HG02852 (cell line): ENCODE data around the gene PCTP.

ENCODE experiments used
- ATAC-seq: cut with Tn5 transposase; IDR thresholded peaks from one replicate; pipeline ENCODE4 v1.9.1; 2021; ENCODE audit warnings: mild to moderate bottlenecking, moderate library complexity; ENCODE audit not compliant: unreplicated experiment

Gene PCTP

DNA sequence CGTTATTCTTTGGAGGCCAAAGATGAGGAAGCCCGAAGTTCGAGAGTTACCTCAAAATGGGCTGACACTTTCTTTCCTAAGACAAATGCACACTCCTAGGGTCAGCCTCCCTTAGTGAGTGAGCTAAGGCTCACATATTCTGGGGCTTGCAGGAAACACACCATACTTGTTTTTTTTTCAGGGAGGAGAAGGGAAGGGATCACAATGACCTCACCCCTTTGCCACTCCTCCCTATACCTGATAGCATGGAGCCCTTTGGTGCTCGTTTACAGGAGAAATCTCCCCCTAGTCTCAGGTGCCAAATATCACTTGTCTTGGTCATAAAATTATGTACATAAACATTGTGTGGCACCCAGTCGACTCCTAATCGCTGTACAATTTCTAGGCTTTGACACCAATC, 23.6 kb upstream of the PCTP start:
- ATAC-seq, result no peak

DNA sequence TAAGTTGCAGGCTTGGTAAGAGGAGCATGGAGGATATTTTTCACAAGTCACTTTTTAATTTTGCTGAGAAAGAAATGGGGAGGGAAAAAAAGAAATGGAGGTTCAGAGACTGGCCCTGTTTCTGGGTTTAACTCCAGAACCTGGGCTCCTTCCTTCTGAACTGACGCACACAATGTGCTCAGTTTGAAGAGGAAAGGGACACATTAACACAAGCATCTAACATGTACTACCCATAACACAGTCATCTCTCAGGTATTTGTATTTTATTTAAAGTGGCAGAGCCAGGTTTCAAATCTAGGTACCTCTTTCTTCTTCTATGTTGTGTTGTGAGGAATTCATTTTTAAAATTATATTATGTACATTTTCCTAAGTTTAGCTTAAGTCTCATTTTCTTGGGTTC, 22.9 kb upstream of the PCTP start:
- no peak for ATAC-seq

DNA sequence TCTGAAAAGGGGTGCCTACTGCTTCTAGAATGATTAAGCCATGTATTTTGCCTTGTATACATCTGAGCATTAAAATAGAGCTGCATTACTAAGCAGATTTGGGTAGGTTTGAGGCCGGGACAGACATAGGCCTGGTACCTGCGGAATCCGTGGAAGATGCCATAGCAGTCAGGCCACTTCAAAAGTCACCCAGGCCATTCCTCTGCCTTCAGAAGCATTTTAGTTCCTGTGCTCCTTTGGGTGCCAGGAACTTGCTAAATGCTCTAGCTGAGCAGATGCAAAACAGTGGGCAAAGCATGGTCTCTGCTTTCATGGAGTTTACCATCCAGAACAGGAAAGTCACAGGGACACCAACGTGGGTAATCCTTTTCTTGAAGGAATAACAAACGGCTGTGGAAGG, 22.5 kb upstream of the PCTP start:
- ATAC-seq, result no peak

DNA sequence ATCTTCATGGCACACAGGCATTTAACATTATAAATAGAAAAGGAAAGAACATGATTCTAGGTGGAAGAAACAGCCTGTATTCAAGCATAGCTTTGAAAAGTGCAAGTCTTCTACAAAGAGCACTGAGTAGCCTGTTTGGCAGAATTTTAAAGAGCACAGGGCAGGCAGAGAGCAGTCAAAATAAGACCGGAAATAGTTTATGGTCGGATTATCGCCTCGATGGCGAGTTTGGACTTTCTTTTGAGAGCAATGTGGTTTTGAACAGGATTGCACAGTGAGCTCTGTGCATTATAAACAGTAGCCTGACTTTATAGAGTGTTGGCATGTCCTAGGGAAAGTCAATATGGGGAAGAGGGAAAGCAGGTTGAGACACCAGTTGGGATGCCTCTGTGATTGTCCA, 22.0 kb upstream of the PCTP start:
- ATAC-seq, result no peak

DNA sequence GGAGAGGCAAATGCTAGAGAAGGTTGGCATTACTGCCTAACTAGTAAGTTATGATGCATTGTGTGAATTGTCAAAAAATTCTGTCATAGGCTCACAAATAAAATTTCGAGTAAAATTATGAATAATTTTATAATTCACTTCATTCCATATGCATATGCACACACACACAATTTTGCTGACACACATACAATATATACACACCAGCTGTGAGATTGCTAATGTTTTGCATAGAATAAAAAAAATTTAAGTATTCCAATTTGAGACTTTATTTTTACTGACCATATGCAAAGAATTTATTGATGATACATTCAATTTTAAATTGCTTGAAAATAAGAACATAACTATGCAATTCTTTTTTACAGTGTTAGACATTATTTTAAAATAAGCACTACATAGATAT, 21.4 kb upstream of the PCTP start:
- ATAC-seq, result no peak

DNA sequence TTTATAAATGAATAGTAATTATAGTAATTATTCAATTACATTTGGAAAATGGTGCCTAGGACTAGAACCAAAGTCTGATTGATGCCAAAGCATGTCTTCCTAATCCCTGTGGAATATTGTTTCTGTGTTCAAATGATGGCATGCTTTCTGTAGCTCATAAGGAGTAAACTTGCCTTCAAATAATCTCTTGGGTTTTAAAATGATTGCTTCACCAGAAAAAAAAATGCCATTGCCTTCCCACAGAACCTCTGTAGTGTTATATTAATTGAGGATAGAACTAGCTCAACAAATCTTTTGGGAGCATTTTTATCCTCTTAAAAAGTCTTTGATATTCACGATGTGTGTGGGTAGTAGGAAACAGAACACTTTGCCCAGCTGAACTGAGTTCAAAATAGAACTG, 20.5 kb upstream of the PCTP start:
- no peak for ATAC-seq

DNA sequence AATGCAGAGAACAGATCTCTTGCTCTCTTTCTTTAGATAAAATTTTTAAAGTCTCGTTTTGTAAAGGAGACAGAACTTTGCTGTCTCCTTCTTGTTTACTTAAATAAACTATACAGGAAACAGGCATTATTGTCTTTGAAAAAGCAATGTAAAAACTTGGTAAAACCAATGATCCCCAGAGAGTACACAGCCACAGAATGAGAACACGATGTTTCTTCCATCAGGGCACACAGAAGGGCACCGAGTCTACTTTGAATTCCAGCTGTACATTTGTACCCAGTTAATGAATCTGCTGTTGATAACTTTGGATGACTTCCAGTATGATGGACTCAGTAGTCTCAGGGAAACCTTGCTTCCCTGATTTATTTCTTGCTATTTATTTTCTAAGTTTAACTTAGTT, 20.0 kb upstream of the PCTP start:
- ATAC-seq, result no peak

DNA sequence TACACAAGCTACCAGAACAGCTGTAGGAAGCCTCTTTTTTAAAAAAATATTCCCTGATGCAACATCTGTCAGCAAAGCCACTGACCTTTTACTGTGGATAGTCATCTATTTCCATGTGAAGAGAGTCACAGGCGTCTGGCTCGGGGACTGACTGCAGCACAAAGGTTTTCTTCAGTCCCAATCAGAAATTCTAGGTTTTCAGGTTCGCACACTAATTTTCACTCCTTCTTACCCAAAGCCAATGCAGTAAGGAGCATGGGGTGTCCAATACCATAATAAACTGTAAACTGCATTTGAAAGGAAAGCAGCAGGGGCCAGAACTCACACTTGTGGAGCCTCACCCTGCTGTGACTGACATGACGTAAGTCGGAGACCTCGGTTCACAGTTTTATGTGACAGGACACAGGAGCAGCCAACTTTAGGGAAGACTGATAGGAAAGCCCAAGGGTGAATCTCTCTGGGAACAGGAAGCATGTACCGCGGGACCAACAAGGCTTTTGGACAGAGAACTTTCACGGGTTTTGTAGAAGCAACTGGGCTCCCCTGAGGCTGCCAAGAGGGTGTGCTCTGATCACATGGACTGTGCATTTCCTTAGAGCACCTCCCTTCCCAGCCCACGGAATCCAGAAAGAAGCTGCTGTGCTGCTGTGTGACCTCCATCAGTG, 19.1 kb upstream of the PCTP start:
- ATAC-seq, result no peak

DNA sequence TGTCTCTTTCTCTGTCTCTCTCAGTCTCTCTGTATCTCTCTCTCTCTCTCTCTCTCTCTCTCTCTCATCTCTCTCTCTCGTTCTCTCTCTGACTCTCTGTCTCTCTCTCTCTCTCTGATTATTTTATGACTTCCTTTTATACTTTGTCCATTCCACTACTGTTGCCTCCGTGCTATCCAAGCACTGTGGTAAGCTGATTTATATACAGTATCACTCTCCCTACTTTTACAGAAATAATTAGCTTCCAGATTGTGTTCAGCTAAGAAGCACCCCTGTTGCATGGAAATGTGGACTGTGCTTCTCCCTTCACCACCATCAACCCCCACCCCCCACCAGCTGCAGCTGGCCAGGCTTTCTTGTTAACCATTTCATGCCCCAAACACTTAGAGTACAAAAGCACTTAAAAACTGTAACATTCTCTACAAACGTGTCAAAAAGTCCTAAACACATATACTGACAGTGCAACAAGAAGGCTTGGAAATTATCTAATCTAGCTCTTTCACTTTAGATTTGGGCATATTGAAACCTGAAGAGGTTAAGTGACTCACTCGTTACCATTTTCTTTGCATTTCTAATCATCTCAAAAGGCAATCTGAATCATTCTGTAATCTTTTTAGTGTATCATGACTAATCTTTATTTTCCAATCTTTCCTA, 16.6 kb upstream of the PCTP start:
- peak; percentile 48 for ATAC-seq

DNA sequence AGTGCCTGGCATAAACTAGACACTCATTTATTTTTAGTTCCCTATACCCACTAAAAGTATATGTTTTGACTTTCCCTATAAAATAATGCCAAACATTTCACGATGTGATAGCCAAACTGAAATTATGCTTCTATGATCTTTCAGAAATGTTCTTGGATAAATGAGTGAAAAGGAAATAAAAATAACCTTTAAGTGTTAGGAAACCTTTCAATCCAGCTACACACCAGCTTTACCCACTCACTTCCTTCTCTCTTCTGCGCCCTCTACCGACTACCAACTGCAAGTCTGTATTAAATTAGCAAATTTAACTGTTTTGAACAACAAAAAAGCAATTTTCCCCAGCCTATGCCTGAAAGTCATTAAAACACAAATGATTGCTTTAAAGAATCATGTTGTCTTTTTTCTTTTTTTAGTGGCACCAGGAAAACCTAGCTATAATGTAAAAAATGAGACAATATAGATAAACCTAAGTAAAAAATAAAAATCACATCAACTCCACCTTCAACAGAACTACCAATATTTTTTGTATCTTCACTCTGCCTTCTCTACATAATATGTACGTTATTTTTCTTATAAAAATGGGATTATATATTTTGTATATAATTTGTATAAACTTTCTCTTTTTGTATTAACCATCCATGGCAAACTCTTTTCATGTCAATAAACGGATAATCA, 15.0 kb upstream of the PCTP start:
- no peak for ATAC-seq

DNA sequence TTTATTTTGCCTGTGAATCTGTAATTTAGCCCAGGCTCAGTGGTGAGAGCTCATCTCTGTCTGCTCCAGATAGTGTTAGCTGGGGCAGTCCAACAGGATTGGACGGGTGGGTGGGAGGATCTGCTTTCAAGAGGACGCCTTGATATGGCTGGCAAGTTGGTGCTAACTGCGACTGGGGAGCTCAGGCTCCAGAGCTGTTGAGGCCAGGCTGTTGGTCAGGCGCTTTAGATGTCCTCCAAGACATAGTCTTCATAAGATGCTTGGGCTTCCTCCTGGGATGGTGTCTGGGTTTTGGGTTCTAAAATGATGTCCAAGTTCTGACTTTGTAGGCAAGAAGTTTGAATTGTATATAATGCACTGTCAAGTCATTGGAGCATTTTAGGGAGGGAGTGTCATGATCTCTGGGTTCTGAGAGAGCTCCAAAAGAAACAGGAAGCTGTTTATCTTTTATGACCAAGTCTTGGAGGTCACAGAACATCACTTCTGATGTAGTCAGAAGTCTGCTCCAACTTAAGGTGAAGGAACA, 12.8 kb upstream of the PCTP start:
- no peak for ATAC-seq

DNA sequence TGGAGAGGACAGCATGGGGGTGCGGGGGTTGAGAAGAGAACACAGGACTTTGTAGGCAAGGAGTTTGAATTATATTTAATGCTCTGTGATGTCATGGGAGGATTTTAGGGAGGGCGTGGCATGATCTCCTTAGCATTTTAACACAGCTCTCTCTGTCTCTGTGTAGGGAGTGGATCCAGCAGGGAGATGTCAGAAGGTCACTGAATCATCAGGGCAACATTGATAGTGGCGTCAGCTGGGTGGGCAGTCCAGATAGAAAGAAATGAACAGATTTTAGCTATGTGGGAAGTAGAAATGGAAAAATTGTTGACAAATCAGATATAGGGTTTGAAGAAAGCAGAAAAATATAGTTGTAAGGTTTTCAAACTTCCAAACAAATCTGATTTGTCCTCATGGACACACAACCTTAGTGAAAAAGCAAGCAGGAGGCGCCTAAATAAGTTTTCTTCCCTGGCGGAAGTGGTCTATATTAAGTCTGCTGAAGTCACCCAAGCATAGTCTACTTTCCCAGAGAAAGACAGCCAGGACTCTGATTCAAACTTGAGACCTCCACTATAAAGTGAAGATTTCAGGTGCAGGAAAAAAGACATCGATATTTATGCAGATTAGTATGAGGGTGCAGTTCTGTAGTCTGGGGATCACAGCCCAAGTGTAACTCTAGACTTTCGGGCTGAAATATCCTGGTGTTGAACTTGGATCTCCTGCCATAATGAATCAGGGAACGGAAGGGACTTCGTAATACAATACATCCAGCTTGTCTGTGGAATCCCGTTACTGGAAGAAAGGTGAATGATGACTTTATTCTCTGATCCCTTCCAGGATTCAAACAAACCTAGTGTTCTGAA, 10.1 kb upstream of the PCTP start:
- no peak for ATAC-seq

DNA sequence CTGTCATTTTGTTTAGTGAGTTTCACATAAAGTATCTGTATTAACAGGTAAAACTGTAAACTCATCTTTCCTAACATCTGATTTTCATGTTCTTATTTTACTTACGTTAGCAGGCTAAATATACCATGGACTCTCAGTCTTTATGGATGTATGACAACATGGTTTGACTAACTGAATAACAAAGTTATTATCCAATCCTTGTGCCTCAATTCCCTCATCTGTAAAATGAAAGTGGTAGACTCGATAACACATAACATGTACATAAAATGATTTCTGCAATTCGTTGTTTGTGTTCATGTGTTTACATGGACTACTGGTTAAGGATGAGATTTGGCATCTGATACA, 9.5 kb upstream of the PCTP start:
- no peak for ATAC-seq

DNA sequence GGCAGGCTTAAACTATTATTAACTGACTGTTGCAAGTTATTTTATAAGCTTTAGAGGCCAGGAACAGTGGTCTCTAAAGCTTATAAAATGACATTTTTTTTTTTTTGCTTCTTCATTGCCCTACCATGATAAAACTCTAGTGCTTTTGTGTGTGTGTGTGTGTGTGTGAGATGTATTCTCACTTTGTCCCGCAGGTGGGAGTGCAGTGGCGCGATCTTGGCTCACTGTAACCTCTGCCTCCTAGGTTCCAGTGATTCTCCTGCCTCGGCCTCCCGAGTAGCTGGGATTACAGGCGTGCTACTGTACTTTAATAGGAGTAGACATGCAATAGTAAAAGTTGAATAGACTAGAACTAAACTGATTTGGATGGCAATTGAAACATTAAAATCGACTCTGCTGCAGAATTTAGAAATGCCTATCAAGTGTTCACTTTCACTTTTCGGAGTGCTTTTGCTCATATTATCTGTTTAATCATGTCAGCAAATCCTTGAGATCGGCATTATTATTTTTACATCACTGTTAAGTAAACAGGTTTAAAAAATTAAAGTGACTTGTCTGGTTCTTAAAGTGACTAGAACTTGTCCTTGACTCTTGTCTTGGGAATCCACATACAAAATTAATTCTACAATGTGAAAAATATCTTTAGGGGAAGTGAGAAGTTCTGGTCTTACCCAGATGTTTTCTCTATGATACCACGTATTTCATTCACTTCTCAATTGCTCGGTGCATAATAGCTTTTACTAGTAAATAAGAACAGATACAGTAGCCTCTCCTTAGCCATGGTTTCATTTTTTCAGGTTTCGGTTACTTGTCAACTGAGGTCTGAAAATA, 8.4 kb upstream of the PCTP start:
- ATAC-seq, result peak; percentile 94

DNA sequence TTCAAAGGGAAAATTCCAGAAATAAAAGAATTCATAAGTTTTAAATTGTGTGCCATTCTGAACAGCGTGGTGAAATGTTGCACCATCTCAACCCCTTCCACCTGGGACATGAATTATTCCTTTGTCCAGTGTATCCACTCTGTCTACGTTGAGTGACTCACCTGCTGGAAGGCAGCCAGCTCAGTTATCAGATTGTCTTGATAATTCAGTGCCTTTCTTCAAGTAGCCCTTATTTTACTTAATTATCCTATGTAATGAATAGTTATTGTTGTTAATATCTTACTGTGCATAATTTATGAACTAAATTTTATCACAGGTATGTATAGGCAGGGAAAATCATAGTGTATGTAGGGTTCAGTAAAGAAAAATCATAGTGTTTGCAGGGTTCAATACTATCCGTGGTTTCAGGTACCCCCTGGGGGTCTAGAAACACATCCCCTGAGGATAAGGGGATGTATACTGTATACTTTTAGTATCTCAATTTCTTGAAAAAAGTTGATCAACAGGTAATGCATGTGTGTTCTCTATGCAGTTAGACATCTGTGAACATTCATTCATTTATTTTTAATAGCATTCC, 7.7 kb upstream of the PCTP start:
- peak; percentile 26 for ATAC-seq

DNA sequence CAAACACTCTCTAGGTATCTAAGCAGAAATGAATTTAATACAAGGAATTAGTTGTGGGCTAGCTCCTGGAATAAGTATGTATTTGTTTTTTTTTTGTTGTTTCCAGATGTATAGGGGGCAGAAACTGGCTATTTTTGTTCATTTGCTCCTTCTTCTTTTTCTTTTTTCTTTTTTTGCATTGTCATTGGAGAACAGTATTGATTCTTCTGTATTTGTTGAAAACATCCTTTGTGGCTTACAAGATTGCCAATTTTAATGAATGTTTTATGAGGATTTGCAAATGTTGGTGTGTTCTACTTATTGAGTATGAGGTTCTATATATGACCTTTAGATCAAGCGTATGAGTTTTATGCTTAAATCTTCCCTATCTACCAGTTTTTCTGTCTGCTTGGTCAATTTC, 5.6 kb upstream of the PCTP start:
- no peak for ATAC-seq

DNA sequence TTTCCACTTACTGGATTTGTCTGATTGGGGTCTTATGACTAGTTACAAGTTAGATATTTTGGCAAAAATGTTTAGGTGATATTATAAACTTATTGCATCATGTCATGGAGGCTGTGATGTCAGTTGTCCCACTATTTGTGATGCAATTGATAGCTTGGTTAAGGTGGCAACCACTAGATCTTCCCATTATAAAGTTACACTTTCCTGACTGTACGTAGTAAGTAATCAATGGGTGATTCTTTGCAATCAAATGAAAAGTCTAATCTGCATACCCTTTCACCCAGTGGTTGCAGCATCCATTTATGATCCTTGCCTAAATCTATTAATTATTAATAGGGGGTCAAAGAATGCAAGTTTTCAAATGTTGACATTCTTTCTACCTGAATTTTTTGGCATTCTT, 4.4 kb upstream of the PCTP start:
- no peak for ATAC-seq

DNA sequence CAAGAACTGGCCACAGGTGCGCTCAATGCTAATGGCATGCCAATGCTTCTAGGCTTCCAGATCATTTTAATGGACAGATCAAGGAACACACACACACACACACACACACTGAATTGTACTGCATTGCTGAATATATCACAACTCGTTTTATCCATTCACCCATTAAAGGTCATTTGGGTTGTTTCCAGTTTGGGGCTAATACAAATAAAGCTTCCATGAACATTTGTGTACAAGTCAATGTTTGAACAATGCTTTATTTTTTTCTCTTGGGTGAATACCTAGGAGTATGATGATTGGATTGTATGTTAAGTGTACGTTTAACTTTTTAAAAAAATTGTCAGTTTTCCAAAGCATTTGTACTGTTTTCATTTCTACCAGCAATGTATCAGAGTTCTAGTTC, 3.6 kb upstream of the PCTP start:
- ATAC-seq, result no peak

DNA sequence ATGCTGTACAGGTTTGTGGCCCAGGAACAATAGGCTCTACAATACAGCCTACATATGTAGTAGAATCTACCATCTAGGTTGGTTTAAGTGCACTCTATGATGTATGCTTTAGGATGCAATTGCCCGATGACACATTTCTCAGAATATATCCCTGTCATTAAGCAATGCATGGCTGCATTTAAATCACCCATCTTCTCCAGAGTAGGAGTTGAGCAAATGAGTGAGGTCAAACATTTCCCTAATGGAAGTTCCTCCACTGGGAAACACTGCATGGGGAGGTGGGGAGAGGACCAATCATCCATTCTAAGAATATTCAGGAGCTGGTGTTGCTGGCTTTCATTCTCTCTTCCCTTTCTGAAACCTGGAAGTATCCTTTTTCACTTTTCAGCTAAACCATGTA, 2.0 kb upstream of the PCTP start:
- ATAC-seq, result no peak

DNA sequence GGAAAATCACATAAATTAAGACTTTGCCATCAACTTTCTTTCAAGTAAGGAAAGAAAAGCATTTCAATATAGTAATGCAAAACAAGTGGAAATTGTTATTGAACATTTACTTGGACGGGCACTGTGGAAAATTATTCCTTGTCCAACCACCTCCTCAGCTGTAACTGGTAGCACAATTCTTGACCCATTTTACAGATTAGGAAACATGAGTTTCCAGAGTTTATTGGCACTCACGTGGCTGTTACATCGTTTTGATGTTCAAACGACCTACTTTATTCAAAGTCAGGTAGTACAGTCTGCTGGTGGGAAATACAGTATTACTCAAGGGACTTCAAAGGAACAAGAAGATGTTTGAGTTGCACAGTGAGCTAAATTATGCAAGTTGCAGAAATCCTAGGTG, 866 bp upstream of the PCTP start:
- ATAC-seq, result no peak
